Limb (tissue), 2 donors: ENCODE measurements around the gene ABHD17A.

Experiments
- DNase-seq, 2 donors: peaks; one replicate each; pipeline ENCODE4 v3.0.0-alpha.2; 2016; ENCODE audit errors: extremely low spot score in 2 of 2

Gene ABHD17A

DNA sequence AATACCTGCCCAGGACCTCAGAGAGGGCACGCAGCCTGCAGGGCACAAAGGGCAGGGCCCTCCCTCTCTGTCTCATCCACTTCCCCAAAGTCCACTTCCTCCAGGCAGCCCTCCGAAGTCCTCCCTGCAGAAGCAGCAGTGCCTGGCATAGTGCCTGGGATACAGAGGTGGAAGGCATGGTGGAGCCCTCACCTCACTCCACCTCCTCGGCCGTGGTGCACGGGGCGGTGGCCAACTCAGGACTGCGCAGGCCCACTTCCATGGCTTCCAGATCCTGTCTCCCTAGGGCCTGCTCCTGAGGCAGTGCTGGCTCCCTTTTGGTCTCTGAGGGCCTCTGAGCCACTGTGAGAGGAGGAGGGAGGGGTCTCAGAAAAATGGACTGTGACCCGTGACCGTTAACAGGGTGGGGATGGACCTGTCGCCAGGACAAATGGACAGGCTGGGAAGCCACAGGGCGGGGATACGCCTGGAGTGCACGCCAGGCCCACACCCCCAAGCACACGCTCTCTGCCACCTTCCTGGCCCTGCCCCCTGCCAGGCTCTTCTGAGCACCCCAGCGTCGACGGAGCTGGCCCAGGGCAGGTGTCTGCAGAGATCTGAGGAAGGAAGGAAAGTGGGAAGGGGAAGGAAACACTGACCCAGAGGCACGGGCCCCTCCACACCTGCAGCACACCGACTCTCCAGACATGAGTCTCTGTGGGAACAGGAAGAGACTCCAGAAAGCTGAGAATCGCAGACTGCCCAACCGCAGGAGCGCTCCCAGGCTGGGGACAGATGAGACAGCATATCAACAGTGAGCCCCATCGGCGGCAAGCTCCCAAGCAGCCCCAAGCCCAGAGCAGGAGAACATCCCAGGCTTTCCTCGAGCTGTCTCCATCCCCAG, 45.4 kb downstream of the ABHD17A start:
- DNase-seq, result no peak

DNA sequence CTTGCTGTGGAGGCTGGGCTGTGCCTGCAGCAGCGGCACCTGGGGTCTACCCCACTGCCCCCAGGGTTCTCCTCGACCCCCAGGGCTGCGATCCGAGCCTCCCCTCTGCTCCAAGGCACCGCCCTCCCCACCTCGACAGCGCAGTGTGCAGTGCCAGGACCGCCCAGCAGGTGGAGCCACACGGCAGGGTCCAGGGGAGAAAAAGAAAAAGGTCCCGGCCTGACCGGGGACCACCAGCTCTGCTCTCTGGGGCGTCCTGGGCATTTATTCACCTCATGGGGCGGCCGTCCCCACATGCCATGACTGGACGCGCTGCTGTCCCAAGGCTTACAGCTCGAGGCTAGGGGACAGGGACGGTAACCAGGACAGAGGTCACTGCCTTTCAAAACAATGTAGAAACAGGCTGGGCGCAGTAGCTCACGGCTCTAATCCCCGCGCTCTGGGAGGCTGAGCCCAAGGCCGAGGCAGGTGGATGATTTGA, 47.6 kb downstream of the ABHD17A start:
- DNase-seq, result peak in 1 of 2 donors; percentile 79

DNA sequence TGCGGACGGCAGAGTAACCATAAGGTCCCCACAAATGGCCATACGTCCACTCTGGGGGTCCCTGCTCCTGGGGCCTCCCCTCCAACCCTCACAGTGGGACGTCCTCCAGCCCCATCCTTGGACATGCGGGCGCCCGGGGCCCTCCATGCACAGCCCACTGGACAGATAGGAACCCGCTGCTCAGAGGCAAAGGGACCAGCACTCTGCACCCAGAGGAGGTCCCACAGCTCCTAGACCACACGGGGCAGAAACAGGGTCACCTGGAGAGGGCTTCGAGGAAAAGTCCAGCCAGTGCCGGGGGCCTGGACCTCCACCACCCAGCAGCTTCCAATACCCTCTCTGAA, 48.1 kb downstream of the ABHD17A start:
- DNase-seq, result no peak

DNA sequence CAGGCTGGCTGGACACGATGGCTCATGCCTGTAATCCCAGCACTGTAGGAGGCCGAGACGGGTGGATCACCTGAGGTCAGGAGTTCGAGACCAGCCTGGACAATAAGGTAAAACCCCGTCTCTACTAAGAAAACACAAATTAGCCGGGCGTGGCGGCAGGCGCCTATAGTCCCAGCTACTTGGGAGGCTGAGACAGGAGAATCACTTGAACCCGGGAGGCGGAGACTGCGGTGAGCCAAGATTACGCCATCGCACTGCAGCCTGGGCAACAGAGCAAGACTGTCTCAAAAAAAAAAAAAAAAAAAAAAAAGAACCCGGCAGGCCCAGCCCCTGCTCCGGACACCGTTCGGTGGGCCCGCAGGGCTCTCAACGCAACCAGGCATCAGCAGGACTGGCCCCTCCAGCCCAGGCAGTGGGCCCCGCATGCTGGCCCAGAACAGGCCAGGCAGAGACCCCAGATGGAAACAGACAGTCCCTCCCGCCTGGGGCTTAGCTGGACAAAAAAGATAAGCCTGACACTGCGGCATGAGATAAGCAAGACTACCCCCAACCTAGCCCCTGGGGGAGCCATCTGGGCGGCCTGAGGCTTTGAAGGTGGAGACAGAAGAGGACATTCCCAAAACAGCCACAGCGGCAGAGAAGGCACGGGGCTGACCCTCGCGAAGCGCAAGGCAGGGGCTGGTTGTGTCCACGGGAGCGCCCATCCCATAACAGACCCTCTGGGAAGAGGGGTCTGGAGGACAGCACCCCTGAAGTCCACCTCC, 48.7 kb downstream of the ABHD17A start:
- DNase-seq, result no peak

DNA sequence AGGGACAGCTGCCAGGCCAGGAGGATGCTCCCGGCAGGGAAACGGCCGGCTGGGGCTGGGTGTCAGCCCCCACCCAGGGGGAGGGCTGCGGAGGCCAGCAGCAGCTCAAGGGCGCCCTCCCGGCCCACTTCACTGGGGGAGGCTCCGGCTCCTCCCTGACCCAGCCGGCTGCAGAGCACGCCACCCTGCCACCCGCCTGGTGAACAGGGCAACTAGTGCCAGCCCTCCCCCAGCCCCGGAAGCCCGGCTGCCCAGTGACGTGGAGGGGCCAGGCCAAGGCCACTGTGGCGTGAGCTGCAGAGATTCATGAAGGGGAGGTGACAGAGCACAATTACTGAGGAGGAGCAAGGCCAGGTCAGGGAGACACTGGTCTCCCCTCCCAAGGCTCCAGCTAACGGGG, 51.8 kb downstream of the ABHD17A start:
- DNase-seq, result no peak

DNA sequence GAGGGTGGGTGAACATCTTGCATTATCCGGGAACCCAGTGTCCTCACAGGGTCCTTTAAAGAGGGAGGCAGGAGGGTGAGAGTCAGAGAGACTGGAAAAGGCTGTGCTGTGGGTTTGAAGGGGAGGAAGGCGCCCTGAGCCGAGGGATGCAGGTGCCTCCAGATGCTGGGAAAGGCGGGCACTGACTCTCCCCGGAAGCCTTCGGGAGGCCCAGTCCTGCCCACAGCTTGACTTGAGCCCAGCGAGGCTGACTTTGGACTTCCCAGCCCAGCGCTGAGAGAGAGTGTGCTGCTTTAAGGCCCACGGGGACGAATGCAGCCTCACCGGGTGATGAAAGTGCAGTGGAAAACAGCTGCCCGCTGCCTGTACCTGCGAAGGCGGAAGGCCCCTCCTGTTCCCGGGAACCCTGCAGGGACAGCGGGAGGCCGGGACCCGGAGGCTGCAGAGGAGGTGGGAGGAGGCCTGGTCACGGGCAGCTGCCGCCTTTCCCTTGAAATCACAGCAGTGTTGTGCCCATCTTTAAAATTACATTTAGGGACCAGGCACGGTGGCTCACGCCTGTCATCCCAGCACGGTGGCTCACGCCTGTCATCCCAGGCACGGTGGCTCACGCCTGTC, 53.1 kb downstream of the ABHD17A start:
- DNase-seq, result no peak

DNA sequence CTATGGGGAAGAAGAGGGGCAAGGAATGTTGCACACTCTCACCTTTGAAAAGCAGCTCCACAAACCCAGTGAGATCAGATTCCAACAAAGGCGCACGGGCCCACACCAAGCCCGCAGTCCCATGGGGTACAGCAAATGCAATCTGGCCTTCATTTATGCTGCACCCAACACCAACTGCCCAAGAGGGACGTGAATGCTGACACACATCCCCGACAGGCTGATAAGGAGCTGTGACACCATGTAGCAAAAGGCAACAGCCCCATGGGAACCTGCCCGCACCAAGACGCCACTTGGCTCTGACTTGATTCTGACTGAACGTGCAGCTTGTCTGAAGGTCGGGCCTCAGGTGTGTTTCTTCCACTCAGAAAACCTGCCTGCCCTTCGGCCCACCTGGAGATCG, 54.3 kb downstream of the ABHD17A start:
- DNase-seq, result no peak

DNA sequence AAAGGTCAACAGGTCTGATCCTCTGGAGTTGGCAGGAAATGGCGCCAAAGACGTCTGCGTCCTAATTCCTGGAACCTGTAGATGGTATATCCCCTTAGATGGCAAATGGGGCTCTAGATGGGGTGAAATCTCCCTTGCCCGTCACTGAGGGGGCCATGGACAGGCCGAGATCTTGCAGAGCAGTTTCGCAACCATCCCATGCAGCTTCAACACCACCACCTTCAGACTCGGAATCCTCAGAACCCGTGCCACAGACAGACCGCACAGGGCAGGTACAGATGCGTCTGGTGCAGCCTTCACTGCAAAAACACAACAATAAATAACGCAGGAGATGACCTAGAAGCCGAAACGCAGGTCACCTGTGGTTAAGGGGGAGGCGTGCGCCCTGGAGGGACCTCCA, 54.7 kb downstream of the ABHD17A start:
- no peak for DNase-seq

DNA sequence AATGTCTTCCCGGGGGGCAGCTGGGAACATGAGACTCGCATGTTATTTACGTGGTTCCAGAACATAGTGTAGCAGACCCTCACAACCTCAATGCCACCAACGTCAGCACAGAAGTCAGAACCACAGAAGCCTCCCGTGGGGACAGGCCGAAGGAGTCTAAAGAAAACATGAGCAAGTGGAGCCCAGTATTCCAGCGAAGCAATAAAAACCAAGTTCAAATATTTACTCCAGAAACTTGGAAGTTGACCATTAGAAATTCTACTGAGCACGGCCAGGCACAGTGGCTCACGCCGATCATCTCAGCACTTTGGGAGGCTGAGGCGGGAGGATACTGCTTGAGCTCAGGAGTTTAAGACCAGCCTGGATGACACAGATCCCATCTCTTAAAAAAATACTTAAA, 55.3 kb downstream of the ABHD17A start:
- DNase-seq, result no peak

DNA sequence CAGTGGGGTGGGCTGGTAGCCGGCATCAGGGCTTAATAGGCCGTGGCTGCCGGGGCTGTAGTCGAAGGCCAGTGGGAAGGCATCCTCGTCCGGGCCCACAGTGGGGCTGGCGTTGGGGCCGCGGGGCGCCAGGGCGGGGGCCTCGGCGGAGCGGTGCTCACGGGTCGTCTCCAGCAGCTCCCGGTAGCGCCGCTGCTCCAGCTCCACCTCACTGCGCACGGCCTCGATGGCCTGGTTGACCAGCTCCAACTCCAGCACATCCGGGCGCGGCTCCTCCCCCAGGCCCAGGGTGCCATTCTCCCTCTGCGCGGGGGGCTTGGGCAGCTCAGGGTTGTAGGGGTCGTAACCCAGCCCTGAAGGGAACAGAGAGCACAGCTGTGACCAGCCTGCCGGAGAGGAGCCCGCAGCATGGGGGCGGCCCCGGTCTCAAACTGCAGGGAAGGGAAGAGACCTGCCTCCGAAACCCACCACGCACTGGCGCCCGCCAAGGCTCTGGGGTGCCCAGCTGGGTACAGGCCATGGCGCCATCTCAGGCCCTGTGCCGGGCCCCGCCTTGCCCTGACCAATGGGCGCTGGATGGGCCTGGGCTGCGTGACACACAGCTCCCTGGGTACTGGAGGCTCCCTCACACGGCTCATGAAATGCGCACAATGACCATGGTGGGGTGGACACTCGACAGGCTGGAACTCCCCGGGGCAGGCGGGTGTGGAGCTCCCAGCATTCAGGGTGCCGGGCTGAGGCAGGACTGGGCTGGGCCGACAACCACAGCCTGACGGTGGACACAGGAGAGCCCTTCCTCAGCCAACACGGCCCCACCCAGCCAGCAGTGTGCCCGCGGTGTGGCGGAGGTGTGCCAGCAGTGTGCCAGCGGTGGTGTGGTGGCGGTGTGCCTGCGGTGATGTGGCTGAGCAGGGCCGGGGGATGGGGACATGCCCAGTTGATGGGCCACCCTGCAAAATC, 56.7 kb downstream of the ABHD17A start:
- no peak for DNase-seq

DNA sequence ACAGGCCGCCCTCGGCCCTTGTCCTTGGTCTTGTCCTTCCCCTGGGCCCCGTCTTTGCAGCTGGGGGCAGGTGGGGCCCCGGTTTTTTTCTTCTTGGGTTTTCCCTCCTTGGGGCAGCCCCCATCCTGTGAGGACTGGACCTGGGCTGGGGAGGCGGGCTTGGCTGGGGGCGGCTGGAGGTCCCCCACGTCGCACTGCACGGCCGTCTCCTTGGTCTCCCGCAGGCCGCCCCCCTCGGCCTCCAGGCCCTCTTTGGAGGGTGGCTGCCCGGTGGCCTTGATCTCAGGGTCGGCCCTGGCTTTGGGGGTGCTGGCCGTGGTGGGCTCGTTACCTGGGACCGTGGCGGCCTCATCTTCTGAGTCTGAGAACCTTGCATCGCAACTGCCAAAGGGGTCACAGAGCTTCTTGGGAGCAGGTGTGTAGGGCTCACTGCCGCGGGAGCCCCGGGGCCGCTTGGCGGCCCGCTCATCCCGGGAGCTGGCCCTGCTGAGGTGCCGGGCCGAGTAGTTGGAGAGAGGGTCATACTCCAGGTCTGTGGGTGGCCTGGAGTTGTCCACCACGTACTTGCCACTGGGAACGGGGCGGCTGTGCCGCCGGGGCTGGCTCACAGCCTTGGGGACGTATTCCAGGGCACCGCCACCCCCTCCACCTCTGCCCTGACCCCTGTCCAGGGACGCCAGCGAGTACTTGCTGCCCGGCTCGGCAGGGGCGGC, 57.6 kb downstream of the ABHD17A start:
- no peak for DNase-seq
